Fibroblast of skin of abdomen (primary cell): Measurements from ENCODE around the gene FOXD4L6. TPM values are rescaled to one million over a fixed set of nuclear protein-coding genes. Genes with fewer than 3 reads are reported as not detected.
"Not testable (repeated sequence)": the region's sequence is repeated elsewhere in the genome, so short reads cannot be mapped to it uniquely, and the experiment has no call there.

ENCODE experiments used
- DNase-seq: peaks from one replicate; pipeline ENCODE4 v3.0.0-alpha.2; 2013
- polyA plus RNA-seq, 2 experiments: library from polyadenylated mRNA; unstranded; fragments of 120-200 nt; gene quantifications; one replicate each; pipeline ENCODE4 v1.2.1, GENCODE V29; 2013; ENCODE audit not compliant: insufficient read length in 2 of 2

FOXD4L6 gene
- polyA plus RNA-seq (2013, experiment 1 of 2; ENCODE audit: insufficient read length) = not detected
- not detected for polyA plus RNA-seq (2013, experiment 2 of 2; ENCODE audit: insufficient read length)

DNA sequence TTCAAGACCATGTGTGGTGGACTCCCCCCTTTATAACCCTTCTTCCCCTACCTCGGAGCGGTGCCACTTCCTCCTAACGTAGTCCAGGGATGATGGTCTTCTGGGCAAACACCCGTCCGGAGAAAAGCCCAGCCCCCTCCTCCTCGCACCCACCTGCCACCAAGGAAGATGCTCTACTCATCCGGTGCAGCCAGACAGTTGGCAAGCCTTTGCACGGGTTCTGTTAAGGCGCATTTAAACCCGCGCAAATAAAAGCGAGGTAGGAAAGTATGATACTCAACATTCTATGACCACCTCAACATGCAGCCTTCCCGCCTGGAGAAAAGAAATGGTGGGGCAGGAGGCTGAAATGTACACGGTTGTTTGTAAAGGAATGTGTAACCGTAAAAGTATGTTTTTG, at the start of gene FOXD4L6:
FOXD4L6 (minus strand) TSS at position 101 of the 400 bp plus-strand sequence. CDS start 298 bp downstream, outside the sequence.
- not testable (repeated sequence) for DNase-seq

DNA sequence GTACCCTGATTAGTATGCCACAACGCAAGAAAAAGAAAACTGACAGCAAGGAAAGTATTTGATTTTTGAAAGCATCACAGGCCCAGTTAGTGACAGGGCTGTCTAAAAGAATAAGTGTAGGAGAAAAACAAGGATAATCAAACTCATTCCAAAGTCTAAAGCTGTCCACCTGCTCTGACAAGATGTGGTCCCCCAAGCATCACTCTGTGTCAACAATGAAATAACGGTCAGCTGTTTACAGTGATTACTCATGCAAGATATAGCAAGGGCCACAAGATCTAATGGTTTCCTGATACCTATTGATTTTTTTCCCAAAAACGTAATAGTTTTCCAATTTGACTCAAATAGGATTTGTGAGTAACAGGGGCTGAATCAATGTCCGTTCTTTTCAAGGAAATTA, 46.5 kb upstream of the FOXD4L6 start:
- DNase-seq = not testable (repeated sequence)

DNA sequence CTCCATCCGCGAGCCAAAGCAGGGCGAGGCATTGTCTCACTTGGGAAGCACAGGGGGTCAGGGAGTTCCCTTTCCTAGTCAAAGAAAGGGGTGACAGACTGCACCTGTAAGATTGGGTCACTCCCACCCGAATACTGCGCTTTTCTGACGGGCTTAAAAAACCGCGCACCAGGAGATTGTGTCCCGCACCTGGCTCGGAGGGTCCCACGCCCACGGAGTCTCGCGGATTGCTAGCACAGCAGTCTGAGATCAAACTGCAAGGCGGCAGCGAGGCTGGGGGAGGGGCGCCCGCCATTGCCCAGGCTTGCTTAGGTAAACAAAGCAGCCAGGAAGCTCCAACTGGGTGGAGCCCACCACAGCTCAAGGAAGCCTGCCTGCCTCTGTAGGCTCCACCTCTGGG, 21.6 kb upstream of the FOXD4L6 start:
- DNase-seq = not testable (repeated sequence)

DNA sequence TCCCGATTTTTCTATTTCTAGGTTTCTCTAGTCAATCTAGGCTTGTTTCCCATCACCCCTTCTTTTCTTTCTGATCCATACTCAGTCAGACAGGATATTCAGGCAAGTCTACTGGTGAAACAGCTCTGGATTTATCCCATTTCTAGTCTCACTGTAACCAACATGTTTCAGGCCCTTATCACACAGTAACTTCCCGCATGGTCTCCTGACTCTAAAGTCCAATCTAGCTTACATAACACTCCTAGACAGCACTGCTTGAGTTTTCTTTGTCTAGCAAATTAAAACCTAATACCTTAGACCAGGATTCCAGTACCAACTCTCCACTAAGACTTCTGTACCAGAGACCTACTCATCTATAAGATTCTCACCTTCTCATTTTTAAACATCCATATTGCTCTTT, 13.4 kb upstream of the FOXD4L6 start:
- DNase-seq = not testable (repeated sequence)

DNA sequence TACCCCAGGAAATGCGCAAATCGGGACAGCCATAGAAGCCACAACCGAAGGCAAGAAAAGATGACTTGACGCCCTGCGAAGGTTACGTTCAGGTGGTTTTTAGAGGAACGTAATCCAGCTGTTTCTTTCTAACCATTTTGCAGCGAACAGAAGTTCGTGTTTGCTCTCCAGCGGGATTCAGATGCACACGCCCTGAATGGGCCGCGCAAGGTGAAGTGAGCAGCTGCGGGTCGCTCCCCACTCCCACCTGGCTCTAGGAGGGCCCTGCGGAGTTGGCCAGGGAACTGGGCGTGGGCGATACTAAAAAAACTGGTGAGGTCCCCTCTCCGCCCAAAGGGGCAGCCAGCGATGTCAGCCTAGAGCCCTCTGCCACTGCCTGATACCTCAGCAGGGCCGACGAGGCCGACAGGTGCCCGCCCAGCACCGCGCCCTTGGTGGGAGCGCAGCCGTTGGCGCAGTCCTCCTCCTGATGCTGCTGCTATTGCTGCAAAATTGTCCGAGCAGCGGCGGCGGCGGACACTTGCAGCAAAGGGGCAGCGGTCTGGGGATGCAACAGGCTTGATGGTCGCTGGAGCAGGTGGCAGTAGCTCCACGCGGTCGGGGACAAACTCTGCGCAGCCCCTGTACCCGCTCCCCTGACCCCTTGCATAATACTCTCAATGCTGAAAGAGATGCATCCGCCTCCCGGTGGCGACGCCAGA, 1.6 kb downstream of the FOXD4L6 start:
- not testable (repeated sequence) for DNase-seq

DNA sequence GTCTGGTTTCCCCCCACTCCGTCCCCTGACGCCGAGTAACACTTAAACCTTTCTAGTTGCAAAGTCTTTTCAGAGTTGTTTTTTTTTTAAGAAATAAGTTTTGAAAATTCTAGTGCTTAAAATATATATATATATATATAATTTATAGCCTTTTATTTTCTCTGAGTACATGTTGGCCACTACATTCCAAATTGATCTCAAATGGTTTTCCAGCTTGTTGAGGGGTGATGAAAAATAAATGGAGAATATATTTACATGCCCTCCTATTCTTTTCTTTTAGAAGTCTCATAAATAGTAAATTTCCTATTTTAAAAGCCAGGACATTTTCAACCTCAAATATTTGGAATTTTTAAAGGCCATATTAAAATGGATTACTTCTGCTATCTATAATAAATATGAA, 2.5 kb downstream of the FOXD4L6 start:
- DNase-seq = not testable (repeated sequence)

DNA sequence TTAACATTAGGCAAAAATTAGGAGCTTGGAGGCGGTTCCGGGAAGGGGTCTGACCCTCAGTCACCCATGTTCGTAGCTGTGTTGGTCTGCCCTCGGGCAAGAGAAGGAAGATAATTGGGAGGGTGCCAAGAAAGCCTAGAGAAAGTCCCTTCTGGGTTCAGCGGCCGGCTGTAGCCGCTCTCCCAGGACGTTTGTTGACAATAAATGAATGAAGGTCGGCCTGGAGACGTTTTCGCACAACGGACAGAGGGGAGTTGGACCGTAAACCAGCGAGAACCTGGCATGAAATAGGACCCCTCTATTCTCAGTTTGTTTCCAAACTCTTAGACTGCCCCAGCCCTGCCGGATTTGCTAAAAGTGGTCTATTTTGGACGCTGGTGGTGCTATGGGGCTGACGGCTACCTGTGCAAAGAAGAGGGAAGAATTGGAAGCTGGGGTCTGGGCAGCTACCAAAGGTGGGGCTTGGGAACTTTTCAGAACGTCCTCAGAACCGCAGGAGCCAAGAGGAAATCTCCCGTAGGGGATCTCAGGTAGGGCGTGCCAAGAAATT, 3.3 kb downstream of the FOXD4L6 start:
- not testable (repeated sequence) for DNase-seq

DNA sequence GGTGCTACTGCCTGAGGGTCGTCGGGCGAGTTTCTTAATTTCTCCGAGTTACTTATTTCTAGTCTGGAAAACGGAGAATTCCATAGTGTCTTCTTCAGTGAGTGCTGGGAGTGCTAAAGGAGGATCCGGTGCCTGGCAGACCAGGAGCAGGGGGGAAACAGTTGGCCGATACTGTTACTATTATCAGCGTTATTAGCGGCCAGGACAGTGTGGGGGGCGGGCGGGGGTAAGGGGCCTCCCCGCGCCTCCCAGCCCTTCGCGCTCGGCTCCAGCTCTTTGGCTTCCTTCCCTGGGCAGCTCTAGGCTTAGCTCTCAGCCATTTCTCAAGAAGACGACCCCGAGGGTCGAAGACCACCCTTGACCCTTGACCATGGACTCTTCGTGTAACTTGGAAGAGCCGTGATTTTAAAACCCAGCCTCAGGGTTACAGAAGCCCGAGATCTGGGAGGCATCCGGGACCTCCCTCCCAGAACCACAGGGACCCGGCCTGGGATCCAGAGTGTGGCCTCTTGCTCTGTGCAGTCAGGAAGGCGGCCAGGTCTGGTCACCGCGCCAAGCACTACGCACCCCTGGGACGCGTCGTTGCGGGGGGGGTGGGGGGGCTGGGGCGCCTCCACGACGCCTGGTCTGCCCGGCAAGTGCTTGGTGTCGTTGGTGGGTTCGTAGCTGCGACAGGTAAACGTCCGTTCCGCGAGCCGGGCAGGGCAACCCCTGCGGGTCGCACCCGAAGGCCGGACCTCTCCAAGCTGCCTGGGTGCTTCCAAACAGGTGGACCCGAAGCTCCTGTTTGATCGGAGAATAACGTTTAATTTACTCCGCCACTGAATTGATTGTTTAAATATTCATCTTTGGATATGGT, 4.0 kb downstream of the FOXD4L6 start:
- DNase-seq = not testable (repeated sequence)

DNA sequence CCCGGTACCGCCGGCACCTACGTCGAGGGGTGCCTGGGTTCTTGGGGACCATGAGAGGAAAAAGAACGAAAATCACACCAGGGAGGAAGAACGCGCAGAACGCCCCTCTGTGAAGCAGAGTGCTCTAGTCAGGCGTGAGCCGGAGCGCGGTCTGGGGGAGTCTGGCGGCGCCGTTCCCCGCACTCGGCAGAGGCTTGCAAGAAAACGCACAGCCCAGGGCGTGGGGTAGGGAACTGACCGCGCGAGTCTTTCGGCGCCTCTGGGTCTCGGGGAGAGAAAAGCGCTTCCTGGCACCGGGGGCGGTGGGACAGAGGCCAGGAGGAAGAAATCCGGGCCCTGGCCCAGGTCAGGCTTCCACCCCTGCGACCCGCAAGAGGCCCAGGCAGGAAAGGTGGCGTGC, 4.7 kb downstream of the FOXD4L6 start:
- not testable (repeated sequence) for DNase-seq

DNA sequence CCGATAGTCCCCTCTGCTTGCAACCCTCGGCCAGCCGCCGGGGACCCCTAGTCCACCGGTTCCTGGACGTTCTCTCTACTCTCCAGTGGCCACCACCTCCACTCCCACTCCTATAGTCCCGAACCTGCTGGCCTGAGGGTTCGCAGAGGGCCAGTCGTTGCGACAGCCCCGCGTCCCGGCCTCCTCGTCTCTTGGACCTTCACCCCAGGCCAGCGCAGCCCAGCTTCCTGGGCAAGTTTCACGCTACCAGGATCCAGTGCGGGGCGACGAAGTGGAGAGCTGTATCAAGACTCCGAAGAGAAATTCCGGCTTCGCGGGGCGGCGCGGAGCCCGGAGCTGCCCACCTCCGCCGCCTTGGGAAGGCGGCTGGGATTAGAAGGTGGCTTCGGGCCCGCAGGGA, 5.1 kb downstream of the FOXD4L6 start:
- not testable (repeated sequence) for DNase-seq

DNA sequence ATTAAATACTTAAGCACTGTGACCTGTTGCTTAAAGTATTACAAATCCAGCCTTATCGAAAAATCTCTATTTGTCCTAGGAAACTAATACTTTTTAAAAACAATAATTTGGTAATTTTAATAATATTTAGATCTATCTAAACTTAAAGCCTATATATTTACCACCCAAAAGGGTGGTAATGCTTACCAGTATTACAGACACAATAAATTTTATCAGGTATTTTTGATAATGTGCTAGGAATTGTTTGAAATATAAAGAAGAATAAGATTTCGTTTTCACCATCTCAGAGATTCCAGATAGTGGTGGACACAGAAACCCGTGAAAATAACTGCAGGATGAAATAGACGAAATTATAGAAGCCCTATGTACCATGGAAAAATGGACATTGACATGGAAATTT, 7.8 kb downstream of the FOXD4L6 start:
- DNase-seq = not testable (repeated sequence)

DNA sequence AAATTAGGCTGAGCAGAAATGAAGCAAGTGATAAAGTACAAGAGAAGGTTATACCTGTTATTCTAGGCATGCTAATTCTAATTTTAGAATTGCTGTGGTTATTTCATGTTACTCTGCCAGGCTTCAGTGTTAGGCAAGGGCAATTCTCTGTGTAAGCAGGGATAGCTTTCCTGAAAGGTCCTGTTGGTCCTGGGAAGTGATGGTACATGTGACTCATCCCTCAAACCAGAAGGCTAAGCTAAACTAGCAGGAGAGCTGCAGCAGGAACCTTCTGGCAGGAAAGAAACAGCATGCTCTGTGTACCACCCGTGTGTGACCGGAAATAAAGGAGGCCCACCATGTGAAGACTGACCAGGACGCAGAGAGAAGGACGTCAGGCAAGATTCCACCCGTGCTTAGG, 8.8 kb downstream of the FOXD4L6 start:
- DNase-seq = not testable (repeated sequence)

DNA sequence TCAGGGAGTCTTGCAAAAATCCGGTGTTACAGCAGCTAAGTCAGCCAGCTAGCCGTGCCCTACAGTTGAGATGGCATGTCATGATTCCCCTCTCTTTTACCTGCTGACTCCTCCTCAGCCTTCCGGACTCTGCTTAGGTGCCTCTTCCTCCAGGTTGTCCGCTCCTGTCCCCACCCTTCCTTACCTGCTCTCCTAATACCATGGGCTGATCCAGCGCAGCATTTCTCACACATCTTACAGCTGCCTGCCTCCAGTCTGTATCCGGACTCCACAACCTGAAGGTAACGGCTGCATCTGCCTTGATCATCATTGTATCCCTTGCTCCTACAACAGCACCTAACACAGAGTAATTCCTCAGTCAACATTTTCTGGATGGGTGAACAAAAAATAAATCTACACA, 9.2 kb downstream of the FOXD4L6 start:
- DNase-seq = not testable (repeated sequence)

DNA sequence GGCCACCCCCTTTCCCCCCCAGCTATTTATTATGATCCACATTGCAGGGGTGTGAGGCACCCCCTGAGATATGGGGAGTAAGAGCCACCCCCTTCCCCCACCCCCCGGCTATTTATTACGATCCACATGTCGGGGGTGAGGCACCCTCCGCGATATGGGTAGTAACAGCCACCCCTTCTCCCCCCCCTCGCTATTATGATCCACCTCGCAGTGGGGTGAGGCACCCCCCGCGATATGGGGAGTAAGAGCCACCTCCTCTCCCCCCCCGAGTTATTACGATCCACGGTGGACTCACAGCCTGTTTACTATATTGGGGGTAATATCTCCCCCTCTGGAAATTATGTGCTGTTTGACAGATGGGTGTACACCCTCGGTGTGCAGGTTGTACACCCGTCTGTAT, 15.1 kb downstream of the FOXD4L6 start:
- not testable (repeated sequence) for DNase-seq

DNA sequence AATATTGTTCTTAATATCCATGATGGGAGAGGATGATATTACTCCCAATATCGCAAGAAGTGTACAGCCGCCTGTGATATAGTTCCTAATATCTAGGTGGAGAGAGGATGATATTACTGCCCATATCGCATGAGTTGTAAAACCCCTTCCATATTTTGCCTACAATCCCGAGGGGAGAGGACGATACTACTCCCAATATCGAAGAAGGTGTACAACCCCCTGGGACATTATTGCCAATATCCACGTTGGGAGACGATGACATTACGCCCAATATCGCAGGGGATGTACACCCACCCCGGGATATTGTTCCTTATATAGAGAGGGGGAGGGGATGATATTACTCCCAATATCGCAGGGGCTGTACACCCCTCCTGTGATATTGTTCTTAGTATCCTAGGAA, 17.1 kb downstream of the FOXD4L6 start:
- not testable (repeated sequence) for DNase-seq

DNA sequence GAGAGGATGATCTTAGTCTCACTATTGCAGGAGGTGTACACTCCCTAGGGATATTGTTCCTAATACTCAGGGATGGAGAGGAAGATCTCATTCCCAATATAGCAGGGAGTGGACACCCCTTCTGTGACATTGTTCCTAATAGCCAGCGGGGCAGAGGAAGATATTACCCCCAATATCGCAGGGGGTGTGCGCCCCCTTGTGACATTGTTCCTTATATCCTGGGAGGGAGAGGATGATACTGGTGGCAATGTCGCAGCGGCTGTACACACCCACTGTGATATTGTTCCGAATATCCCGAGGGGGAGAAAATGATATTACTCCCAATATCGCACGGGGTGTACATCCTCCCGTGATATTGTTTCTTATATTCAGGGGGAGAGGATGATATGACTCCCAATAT, 17.6 kb downstream of the FOXD4L6 start:
- not testable (repeated sequence) for DNase-seq

DNA sequence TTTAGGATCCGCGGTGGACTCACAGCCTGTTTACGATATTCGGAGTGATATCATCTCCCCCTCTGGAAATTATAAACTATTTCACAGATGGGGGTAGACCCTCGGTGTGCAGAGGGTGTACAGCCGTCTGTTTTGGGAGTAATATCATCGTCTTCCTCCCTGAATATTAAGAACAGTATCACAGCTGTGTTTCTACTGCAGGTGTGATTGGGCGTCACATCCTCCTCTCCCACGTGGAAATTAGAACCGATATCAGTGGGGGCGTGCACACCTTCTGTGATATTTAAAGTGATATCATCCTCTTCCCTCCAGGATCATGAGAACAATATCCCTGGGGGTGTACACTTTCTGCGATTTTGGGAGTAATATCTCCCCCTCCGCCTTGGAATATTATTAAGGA, 19.2 kb downstream of the FOXD4L6 start:
- DNase-seq = not testable (repeated sequence)

DNA sequence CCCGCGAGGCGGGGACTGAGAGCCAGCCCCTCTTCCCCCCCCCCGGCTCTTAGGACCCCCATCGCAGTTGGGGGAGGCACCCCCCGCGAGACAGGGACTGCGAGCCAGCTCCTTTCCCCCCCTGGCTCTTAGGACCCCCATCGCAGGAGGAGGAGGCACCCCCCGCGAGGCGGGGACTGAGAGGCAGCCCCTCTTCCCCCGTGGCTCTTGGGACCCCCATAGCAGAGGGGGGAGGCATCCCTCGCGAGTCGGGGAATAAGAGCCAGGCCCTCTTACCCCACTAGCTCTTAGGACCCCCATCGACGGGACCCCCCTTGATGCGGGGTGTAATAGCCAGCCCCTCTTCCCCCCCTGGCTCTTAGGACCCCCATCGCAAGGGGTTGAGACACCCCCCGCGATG, 19.7 kb downstream of the FOXD4L6 start:
- not testable (repeated sequence) for DNase-seq

DNA sequence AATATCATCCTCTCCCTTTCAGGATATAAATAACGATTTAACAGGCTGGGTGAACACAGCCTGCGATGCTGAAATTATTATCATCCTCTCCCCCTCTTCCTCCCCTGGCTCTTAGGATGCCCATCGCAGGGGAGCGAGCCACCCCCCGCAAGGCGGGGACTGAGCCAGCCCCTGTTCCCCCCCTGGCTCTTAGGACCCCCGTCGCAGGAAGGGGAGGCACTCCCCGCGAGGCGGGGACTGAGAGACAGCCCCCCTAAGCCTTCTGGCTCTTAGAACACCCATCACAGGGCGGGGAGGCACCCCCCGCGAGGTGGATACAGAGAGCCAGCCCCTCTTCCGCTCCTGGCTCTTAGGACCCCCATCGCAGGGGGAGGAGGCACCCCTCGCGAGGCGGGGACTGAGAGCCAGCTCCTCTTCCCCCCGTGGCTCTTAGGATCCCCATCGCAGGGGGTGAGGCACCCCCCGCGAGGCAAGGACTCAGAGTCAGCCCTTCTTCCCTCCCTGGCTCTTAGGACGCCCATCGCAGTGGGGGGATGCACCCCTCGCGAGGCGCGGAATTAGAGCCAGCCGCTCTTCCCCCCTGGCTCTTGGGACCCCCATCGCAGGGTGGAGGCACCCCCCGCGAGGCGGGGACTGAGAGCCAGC, 21.9 kb downstream of the FOXD4L6 start:
- DNase-seq = not testable (repeated sequence)

DNA sequence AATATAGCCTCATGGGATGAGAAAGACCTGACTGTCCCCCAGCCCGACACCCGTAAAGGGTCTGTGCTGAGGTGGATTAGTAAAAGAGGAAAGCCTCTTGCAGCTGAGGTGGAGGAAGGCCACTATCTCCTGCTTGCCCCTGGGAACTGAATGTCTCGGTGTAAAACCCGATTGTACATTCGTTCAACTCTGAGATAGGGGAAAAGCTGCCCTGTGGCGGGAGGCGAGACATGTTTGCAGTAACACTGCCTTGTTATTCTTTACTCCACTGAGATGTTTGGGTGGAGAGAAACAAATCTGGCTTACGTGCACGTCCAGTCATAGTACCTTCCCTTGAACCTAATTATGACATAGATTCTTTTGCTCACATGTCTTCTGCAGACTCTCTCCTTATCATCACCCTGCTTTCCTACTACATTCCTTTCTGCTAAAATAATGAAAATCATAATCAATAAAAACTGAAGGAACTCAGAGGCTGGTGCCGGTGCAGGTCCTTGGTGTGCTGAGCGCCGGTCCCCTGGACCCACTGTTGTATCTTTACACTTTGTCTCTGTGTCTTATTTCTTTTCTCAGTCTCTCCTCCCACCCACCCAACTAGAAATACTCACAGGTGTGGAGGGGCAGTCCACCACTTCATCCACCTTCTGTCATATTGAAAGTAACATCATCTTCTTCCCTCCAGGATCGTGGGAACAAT, 22.8 kb downstream of the FOXD4L6 start:
- DNase-seq = not testable (repeated sequence)

DNA sequence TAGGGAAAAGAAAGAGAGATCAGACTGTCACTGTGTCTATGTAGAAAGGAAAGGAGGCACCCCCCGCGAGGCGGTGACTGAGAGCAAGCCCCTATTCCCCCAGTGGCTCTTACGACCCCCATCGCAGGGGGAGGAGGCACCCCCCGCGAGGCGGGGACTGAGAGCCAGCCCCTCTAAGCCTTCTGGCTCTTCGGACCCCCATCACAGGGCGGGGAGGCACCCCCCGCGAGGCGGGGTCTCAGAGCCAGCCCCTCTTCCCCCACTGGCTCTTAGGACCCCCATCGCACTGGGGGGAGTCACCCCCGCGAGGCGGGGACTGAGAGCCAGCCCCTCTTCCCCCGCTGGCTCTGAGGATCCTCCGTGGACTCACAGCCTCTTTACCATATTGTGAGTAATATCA, 23.9 kb downstream of the FOXD4L6 start:
- DNase-seq = not testable (repeated sequence)

DNA sequence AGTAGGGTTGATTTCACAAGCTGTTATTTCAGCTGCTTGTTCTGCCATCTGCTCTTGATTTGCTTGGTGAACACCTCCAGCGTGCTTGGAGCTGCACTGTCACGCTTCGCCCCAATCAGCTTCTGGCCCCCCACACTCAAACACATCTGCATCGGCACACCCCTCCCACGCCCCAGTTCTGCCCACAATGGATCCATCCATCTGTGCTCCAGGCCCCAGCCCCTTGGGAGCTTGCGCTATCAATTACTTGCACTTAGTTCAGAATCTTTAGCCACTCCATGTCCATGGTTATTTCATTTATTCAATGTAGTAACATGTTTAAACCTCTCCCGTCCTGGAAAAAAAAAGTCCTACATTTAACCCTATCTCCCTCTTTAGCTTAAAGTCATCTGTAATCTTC, 28.0 kb downstream of the FOXD4L6 start:
- DNase-seq = peak; percentile 8
